ENCODE measurements around the gene IP6K3. TPM values are rescaled to one million over a fixed set of nuclear protein-coding genes. Genes with fewer than 3 reads are reported as not detected.

The IP6K3 gene
- total RNA-seq, 1 experiment from 2014 or later: not detected

GRCh38 chr6:33778444-33779121 lies 31.9 kb upstream of the IP6K3 start:
- DNase-seq (ENCODE audit: extremely low read depth, low read depth): no peak

- DNase-seq (ENCODE audit: extremely low read depth, low read depth): no peak
Measured at GRCh38 chr6:33777398-33778388, 31.0 kb upstream of the IP6K3 start.

- DNase-seq (ENCODE audit: extremely low read depth, low read depth): no peak
Measured at GRCh38 chr6:33776764-33777163, 30.1 kb upstream of the IP6K3 start.

- no peak for DNase-seq (ENCODE audit: extremely low read depth, low read depth)
Measured at GRCh38 chr6:33776186-33776585, 29.5 kb upstream of the IP6K3 start.

GRCh38 chr6:33774774-33775173 lies 28.1 kb upstream of the IP6K3 start:
- DNase-seq (ENCODE audit: extremely low read depth, low read depth): no peak

- no peak for DNase-seq (ENCODE audit: extremely low read depth, low read depth)
Measured at GRCh38 chr6:33772902-33773472, 26.3 kb upstream of the IP6K3 start.

GRCh38 chr6:33772082-33772830 lies 25.6 kb upstream of the IP6K3 start:
- no peak for DNase-seq (ENCODE audit: extremely low read depth, low read depth)

- DNase-seq (ENCODE audit: extremely low read depth, low read depth): peak; percentile 33
Measured at GRCh38 chr6:33771146-33772081, 24.7 kb upstream of the IP6K3 start.

GRCh38 chr6:33770833-33771145 lies 24.1 kb upstream of the IP6K3 start:
- no peak for DNase-seq (ENCODE audit: extremely low read depth, low read depth)

GRCh38 chr6:33770124-33770832 lies 23.6 kb upstream of the IP6K3 start:
- DNase-seq (ENCODE audit: extremely low read depth, low read depth): no peak

- DNase-seq (ENCODE audit: extremely low read depth, low read depth): no peak
Measured at GRCh38 chr6:33769248-33769821, 22.6 kb upstream of the IP6K3 start.

GRCh38 chr6:33768644-33769120 lies 22.0 kb upstream of the IP6K3 start:
- DNase-seq (ENCODE audit: extremely low read depth, low read depth): peak; percentile 44

- DNase-seq (ENCODE audit: extremely low read depth, low read depth): no peak
Measured at GRCh38 chr6:33766921-33767907, 20.5 kb upstream of the IP6K3 start.

GRCh38 chr6:33765368-33765767 lies 18.7 kb upstream of the IP6K3 start:
- DNase-seq (ENCODE audit: extremely low read depth, low read depth): no peak

GRCh38 chr6:33764036-33764435 lies 17.3 kb upstream of the IP6K3 start:
- no peak for DNase-seq (ENCODE audit: extremely low read depth, low read depth)

- DNase-seq (ENCODE audit: extremely low read depth, low read depth): no peak
Measured at GRCh38 chr6:33763483-33763882, 16.8 kb upstream of the IP6K3 start.

GRCh38 chr6:33762713-33763112 lies 16.0 kb upstream of the IP6K3 start:
- DNase-seq (ENCODE audit: extremely low read depth, low read depth): no peak
